ENCODE results near the gene TULP4. TPM values are rescaled to one million over a fixed set of nuclear protein-coding genes. Genes with fewer than 3 reads are reported as not detected.

Gene TULP4
- total RNA-seq, 1 donor from 2014 or later = 104 TPM

DNA sequence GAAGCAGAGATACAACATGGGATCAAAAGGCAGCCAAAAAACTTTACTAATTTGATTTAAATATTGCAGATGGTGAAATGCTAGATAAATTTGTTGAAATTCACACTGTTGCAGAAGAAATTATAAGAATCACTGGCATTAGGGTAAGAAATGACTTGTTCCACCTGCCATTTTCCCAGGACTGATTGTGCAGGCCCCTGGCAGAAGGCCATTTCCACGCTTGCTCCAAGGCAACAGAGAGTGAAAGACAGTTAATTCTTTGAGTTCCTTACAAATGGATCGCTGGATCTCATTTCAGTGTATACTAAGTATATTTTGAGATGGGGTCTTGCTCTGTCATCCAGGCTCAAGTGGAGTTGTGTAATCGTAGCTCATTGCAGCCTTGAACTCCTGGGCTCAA lies 180.6 kb downstream of the TULP4 start:
- H3K36me3 ChIP-seq = peaks cover 26% of the 10 kb centered on the region
- H3K9me3 ChIP-seq = no peaks in the 10 kb centered on the region
- H3K4me3 ChIP-seq = no peak overlapping the region
- H3K27ac ChIP-seq = no peak overlapping the region
- DNase-seq = no peak
- no peak for ATAC-seq
- intact Hi-C loops (cut with DNase I) = no loop called here
- TF ChIP-seq, protein P1, sequence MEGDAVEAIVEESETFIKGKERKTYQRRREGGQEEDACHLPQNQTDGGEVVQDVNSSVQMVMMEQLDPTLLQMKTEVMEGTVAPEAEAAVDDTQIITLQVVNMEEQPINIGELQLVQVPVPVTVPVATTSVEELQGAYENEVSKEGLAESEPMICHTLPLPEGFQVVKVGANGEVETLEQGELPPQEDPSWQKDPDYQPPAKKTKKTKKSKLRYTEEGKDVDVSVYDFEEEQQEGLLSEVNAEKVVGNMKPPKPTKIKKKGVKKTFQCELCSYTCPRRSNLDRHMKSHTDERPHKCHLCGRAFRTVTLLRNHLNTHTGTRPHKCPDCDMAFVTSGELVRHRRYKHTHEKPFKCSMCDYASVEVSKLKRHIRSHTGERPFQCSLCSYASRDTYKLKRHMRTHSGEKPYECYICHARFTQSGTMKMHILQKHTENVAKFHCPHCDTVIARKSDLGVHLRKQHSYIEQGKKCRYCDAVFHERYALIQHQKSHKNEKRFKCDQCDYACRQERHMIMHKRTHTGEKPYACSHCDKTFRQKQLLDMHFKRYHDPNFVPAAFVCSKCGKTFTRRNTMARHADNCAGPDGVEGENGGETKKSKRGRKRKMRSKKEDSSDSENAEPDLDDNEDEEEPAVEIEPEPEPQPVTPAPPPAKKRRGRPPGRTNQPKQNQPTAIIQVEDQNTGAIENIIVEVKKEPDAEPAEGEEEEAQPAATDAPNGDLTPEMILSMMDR (IDR thresholded peaks at IDR 0.05) = no peak
- no peaks in the 10 kb centered on the region for H3K4me1 ChIP-seq
- H3K27me3 ChIP-seq (ENCODE audit: low read depth) = no peaks in the 10 kb centered on the region

DNA sequence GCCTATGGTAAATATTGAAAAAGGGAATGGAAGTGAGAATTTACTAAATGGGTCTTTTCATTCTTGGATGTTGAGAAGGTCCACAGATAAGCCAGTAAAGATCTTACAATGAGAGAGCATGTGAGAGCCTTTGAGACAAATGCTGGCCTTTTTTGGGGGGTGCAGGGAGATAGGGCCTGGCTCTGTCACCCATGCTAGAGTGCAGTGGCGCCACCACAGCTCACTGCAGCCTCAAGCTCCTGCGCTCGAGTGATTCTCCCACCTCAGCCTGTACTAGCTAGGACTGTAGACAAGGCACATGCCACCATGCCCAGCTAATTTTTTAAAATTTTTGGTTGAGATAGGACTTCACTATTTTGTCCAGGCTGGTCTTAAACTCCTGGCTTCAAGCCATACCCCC lies 184.4 kb downstream of the TULP4 start:
- DNase-seq = no peak
- intact Hi-C loops (cut with DNase I) = no loop called here
- no peaks in the 10 kb centered on the region for H3K9me3 ChIP-seq
- peaks cover 63% of the 10 kb centered on the region for H3K36me3 ChIP-seq
- no peak for ATAC-seq
- no peak overlapping the region for H3K27ac ChIP-seq
- no peak overlapping the region for H3K4me3 ChIP-seq
- no peaks in the 10 kb centered on the region for H3K27me3 ChIP-seq (ENCODE audit: low read depth)
- no peaks in the 10 kb centered on the region for H3K4me1 ChIP-seq
- TF ChIP-seq, protein P1 (IDR thresholded peaks at IDR 0.05) = no peak

DNA sequence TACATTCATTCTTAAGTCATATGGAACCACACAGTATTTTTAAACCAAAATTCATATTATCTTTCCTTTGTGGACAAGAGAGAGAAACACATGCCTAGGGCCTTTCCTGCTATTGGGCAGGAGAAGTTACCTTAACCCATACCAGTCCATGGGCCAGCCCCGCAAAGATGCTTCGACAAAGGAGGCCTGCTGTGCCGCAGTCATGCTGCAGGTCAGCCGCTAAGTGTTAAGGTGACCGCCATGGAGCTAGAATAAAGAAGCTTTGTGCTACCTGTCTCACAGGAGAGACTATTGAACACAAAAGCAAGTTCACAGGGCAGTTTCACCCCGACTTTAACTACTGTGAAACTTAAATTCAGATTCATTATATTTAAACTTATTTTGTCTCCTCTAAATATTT lies 185.4 kb downstream of the TULP4 start:
- Histone ChIP-seq H3K27ac (no peak overlapping the region), H3K4me3 (no peak overlapping the region), H3K9me3 (no peaks in the 10 kb centered on the region), H3K4me1 (no peaks in the 10 kb centered on the region), H3K27me3 (ENCODE audit: low read depth) (no peaks in the 10 kb centered on the region), H3K36me3 (peaks cover 66% of the 10 kb centered on the region)
- TF ChIP-seq, protein P1 (IDR thresholded peaks at IDR 0.05) = no peak
- intact Hi-C loops (cut with DNase I) = no loop called here
- DNase-seq (no peak), ATAC-seq (no peak)

DNA sequence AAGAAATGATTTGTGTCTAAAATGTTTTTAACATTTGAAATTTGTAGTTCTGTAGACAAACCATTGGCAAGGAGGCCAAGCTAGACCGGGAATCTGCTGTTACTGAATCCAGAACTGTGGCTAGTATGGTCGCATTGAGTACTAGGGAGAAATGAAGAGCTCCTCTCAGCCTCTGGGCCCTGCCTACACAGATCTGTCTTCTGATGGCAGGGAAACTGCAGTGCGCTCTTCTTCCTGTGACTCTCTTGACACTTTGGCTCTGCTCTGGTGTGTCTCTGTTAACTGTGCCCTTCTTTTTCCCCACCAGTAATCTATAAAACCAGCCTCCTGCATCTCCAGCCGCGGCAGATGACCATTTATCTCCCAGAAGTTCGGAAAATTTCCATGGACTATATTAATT lies 186.1 kb downstream of the TULP4 start:
- DNase-seq (no peak), ATAC-seq (no peak)
- H3K27ac ChIP-seq = no peak overlapping the region
- TF ChIP-seq, protein P1 (IDR thresholded peaks at IDR 0.05) = no peak
- H3K36me3 ChIP-seq = peaks cover 68% of the 10 kb centered on the region
- H3K27me3 ChIP-seq (ENCODE audit: low read depth) = no peaks in the 10 kb centered on the region
- intact Hi-C loops (cut with DNase I) = no loop called here
- H3K4me3 ChIP-seq = no peak overlapping the region
- H3K9me3 ChIP-seq = no peaks in the 10 kb centered on the region
- no peaks in the 10 kb centered on the region for H3K4me1 ChIP-seq

DNA sequence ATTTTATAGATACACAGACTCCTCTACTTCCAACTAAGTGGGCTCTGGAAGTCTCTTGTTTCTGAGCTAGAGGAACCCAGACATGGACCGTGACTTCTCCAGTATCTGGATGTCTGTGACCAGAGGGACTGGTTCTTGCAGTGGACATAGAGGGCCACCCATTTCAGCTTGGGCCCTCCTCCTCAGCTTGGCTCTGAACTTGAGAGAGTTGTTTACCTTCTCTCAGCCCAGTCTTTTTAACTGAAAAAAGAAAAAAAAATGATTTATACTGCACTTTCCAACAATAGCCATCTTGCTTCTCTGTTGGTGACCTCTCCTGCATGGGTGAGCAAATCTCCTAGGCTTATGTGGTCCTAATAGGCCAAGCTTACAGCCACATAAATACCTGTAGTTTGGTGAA lies 187.3 kb downstream of the TULP4 start:
- Histone ChIP-seq H3K4me3 (no peak overlapping the region), H3K4me1 (no peaks in the 10 kb centered on the region), H3K9me3 (no peaks in the 10 kb centered on the region), H3K36me3 (peaks cover 61% of the 10 kb centered on the region), H3K27me3 (ENCODE audit: low read depth) (no peaks in the 10 kb centered on the region), H3K27ac (no peak overlapping the region)
- TF ChIP-seq, protein P1 (IDR thresholded peaks at IDR 0.05) = no peak
- DNase-seq (no peak), ATAC-seq (no peak)
- intact Hi-C loops (cut with DNase I) = no loop called here
